Activated CD4-positive, alpha-beta T cell treated with anti-CD3 and anti-CD28 coated beads, Interleukin-10, Interleukin-2, amounts not matched to agents 100 ng/mL and 50 ng/mL, durations not matched to agents 16 hours and 8 hours (primary cell): ENCODE results near the gene CETP.

Experiments used
- DNase-seq: peaks from one replicate; pipeline ENCODE4 v3.0.0-alpha.2; 2020

CETP gene

GRCh38 chr16:57026778-57027062, 65.0 kb downstream of the CETP start:
- DNase-seq = no peak

GRCh38 chr16:57027067-57027466, 65.3 kb downstream of the CETP start:
- DNase-seq = no peak

- no peak for DNase-seq
Observed at GRCh38 chr16:57028086-57028485, 66.3 kb downstream of the CETP start.

- DNase-seq = no peak
Observed at GRCh38 chr16:57029161-57030160, 67.7 kb downstream of the CETP start.

- no peak for DNase-seq
Observed at GRCh38 chr16:57030346-57030902, 68.7 kb downstream of the CETP start.

GRCh38 chr16:57031156-57031555, 69.4 kb downstream of the CETP start:
- no peak for DNase-seq

- DNase-seq = no peak
Observed at GRCh38 chr16:57032346-57032745, 70.6 kb downstream of the CETP start.

- DNase-seq = no peak
Observed at GRCh38 chr16:57032931-57033330, 71.2 kb downstream of the CETP start.
